ENCODE results near the gene IGFBP7. TPM values are rescaled to one million over a fixed set of nuclear protein-coding genes. Genes with fewer than 3 reads are reported as not detected.

The IGFBP7 gene
- total RNA-seq, 1 donor from 2014 or later, result 27.1 TPM

DNA sequence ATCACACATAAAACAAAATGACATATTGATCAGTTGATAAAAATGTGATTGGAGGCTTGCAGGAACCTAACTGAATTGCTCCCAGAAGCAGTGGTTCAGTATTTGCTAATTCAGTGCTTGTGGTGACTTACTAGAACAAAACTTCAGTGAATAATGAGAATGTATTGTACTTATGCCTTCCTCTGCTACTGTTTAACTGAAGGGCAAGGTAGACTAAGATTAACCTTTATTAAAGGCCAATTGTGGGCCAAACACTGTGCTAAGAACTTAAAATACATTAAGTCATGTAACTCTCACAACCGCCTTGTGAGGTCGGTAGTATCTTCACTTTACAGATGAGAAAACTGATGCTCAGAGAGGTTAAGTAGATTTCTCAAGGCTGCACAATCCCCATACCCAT, 14.9 kb downstream of the IGFBP7 start:
- DNase-seq, result no peak

DNA sequence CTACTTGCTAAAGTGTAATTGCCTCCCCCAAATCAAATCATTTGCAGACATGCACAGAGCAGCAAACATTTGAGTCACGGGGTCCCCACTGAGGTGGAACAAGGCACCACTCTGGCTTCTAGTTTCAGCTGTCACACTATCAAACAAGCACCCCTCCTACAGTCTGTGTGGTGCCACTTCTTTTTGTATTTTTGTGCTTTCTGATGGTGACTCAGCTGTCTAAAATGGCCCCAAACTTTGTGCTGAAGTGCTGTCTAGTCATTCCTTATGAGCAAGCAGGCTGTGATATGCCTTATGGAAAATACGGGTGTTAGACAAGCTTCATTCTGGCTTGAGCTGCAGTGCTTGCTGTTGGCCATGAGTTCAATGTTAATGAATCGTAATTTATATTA, 15.4 kb downstream of the IGFBP7 start:
- DNase-seq, result no peak

DNA sequence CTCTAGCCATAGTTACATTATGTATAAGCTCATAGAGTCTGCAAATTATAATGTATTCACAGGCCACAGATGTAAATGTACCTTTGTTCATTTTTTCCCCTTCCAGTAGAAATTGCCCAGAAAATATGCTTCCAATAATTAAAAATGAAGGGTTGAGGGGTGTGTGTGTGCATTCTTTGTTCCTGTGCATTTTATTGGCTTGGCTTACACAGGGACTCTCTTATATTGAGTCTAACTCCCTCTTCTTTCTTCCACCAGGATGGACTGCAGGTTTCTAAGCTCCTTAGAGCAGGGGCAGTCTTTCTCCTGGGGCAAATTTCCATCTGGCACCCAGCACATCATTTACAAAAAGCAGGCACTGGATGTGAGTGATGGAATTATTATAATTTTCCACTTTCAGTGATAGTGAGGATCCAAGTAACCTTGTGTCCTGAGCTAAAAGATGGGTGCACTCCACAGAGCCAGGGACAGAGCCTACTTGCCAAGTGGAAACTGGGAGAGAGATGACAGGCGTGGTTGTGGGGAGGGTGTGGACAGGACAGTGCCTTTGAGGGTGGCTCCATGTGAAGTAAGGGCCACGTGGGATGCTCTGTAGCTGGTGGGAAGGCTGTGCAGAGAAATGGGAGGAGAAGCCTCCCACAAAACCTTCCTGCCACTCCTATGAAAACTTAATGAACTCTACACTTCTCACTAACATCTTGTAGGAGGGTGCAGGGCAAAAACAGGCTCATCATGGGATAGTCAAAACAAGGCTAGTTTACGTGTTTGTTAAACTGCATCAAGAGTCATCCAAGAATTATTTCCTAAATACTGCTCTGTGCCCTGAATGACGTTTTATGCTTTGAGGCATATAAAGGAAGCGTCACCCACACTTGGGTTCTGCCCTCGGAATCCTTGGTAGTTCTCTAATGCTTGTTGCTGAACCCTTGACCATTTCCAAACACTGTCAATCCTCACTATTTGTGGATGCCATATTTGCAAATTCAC, 16.0 kb downstream of the IGFBP7 start:
- DNase-seq, result no peak

- no peak for DNase-seq
These were observed 18.5 kb downstream of the IGFBP7 start for GRCh38 chr4:57091657-57092162.

DNA sequence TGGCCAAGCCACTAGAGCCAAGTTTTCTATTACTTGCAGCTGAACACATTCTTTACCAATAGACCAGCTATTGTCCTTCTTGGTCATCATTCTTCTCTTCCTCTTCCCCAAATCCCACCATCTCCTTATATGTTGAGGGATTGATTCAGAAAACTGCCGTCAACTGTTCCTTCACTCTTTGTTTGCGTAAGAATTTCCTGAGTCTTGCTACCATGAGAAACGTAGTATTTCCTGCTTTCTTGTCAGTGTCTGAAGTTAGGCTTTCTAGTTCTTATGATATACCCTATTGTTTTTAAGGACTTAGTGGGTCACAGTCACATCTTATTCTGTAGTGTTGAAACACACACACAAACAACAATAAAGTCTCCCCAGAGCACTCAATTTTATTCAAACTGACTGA, 20.1 kb downstream of the IGFBP7 start:
- DNase-seq, result no peak

- no peak for DNase-seq
These were observed 20.6 kb downstream of the IGFBP7 start for GRCh38 chr4:57089549-57089948.

DNA sequence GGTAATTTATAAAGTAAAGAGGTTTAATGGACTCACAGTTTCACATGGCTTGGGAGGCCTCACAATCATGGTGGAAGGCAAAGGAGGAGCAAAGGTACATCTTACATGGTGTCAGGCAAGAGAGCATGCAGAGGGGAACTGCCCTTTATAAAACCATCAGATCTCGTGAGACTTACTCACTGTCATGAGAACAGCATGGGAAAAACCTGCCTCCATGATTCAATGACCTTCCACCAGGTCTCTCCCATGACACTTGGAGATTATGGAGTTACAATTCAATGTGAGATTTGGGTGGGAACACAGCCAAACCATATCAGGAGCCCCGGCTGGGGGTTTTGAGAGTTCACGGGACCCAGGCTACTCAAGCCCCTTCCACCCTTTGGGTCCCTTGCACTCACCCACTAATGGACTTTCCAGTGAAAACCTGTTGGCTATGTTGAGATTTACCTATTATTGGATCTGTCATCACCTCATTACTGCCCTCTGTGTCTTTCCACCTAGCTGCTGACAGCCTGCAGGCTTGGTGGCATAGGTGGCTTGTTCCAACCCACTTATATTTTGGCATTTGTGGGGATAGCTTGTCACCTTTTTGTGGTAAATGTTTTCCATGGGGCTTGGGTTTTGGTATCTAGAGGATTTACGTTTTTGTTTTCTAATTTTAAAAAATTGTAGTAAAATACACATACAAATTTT, 24.0 kb downstream of the IGFBP7 start:
- no peak for DNase-seq

DNA sequence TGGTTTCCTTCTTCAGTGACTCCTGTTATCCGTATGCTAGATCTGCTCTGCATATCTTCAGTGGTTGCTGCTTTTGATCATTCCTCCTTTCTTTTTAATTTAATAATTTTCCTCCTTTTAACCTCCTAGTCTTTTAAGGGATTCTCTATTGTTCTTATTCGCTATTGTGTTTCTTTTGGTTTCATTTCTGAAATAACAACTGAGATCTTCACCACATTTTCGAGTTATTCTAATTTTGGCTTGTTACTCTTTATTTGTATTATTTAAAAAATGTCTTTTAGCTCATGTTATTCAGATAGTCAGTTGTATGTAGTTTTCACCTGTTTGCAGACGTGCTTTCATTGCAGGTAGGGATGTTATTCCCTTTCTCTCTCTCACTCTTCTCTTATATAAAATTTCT, 24.9 kb downstream of the IGFBP7 start:
- DNase-seq, result no peak

DNA sequence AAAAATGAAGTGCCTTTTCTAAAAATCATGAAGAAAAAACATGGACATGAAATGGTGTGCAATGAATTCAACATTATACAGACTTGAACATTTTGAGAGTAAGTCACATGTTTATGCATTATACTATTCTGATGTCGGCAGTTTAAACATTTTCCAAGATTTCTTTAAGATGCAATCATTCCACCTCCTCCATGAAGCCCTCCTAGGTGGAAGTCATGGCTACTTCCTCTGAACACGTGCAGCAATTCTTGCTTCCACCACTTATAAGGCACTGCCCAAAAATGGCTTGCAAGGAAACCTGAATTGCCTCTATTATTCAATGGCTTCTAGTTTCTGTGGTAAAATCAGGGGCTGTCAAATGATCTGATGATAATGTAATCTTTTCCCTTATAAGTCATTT, 25.8 kb downstream of the IGFBP7 start:
- no peak for DNase-seq

DNA sequence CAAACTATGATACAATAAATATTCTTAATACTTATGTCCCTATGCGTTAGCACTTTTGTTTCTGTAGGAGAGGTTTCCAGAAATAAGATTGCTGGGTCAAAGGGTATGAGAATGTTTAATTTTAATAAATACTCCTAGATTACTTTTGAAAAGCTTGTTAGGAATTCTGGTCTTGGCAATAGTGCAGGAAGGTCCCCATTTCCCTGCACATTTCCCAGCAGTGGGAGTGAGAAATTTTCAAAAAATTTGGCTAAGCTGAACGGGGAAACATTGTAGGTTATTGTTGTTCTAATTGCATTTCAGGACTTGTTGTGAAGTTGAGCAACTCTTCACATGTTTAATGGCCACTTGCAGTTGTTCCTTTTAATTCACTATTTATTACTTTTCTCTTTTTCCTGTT, 27.1 kb downstream of the IGFBP7 start:
- DNase-seq, result no peak

- no peak for DNase-seq
These were observed 28.2 kb downstream of the IGFBP7 start for GRCh38 chr4:57081651-57082621.

GRCh38 chr4:57080781-57081650, 29.2 kb downstream of the IGFBP7 start:
- DNase-seq, result no peak

- no peak for DNase-seq
These were observed 31.3 kb downstream of the IGFBP7 start for GRCh38 chr4:57078685-57079521.

- no peak for DNase-seq
These were observed 32.4 kb downstream of the IGFBP7 start for GRCh38 chr4:57077550-57078343.

DNA sequence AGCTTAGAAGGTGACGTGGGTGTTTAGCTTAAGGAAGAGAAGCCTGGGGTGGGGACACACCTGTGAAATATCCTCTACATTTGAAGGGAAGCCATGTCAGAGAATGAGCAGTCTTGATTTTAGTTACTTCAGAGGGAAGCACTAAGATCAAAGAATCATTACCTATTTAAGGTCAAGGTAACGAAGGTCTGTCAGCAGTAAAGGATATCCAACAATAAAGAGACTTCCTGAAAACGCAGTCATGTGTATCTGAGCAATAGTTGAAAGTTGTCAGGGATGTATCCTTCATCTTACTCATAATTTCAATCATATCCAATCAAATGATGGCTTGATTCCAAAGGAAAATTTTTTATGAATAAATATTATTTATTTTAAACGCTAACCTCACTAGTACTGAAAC, 33.5 kb downstream of the IGFBP7 start:
- DNase-seq, result no peak

GRCh38 chr4:57075367-57075766, 34.8 kb downstream of the IGFBP7 start:
- no peak for DNase-seq

- no peak for DNase-seq
These were observed 35.4 kb downstream of the IGFBP7 start for GRCh38 chr4:57074744-57075143.

- no peak for DNase-seq
These were observed 36.6 kb downstream of the IGFBP7 start for GRCh38 chr4:57073559-57073958.

GRCh38 chr4:57071326-57071725, 38.9 kb downstream of the IGFBP7 start:
- no peak for DNase-seq

Measured in occipital lobe (tissue), 2 donors.